ENCODE measurements around the gene ARID1B.

ARID1B gene

DNA sequence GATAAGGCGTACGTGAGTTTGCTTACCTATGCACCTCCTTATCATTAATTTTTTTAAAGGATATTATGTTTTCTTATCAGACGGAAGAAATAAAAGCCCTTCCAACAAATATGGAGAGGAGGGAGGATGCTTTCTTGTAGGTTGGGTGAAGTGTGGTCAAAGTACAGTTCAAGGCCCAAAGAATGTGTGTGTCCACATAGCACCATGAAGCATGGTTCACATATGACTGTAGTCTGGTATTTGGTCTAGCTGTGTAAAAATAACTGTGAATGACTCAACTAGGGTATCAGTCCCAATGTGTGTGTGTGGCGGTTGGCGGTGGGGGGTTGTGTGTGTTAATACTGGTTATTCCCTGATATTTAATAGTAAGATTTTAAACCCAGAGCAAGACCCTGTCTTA is 333.4 kb downstream of the ARID1B start:
- no peak overlapping the region for H3K4me2 ChIP-seq (ENCODE audit: low read length)
- H3K9me3 ChIP-seq (ENCODE audit: control insufficient read depth, low read length): no peaks in the 10 kb centered on the region
- H3K36me3 ChIP-seq (ENCODE audit: control insufficient read depth, insufficient read depth, low read length): no peaks in the 10 kb centered on the region
- H3K9ac ChIP-seq: no peak overlapping the region
- no peak overlapping the region for H2AFZ ChIP-seq
- H3K79me2 ChIP-seq: no peaks in the 10 kb centered on the region
- no peak overlapping the region for H3K27ac ChIP-seq
- H3K4me3 ChIP-seq (ENCODE audit: low read depth, low read length): no peak overlapping the region
- TF ChIP-seq, protein P1, sequence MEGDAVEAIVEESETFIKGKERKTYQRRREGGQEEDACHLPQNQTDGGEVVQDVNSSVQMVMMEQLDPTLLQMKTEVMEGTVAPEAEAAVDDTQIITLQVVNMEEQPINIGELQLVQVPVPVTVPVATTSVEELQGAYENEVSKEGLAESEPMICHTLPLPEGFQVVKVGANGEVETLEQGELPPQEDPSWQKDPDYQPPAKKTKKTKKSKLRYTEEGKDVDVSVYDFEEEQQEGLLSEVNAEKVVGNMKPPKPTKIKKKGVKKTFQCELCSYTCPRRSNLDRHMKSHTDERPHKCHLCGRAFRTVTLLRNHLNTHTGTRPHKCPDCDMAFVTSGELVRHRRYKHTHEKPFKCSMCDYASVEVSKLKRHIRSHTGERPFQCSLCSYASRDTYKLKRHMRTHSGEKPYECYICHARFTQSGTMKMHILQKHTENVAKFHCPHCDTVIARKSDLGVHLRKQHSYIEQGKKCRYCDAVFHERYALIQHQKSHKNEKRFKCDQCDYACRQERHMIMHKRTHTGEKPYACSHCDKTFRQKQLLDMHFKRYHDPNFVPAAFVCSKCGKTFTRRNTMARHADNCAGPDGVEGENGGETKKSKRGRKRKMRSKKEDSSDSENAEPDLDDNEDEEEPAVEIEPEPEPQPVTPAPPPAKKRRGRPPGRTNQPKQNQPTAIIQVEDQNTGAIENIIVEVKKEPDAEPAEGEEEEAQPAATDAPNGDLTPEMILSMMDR (IDR thresholded peaks at IDR 0.05): no peak
- no peaks in the 10 kb centered on the region for H3K27me3 ChIP-seq (ENCODE audit: control insufficient read depth, insufficient read depth, low read length)
- peaks cover 3% of the 10 kb centered on the region for H3K4me1 ChIP-seq

DNA sequence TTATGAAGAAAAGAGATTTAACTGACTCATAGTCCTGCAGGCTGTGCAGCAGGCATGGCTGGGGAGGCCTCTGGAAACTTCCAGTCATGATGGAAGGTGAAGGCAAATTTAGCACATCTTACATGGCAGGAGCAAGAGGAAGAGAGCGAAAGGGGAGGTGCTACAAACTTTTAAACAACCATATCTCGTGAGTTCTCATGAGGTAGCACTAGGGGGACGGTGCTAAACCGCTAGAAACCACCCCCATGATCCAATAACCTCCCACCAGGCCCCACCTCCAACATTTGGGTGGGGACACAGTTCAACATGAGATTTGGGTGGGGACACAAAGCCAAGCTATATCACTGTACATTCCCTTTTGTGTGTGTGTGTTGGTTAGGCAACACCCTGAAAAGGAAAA is 336.2 kb downstream of the ARID1B start:
- H3K36me3 ChIP-seq (ENCODE audit: control insufficient read depth, insufficient read depth, low read length): no peaks in the 10 kb centered on the region
- TF ChIP-seq, protein P1 (IDR thresholded peaks at IDR 0.05): no peak
- H2AFZ ChIP-seq: no peak overlapping the region
- peaks cover 3% of the 10 kb centered on the region for H3K4me1 ChIP-seq
- H3K4me3 ChIP-seq (ENCODE audit: low read depth, low read length): no peak overlapping the region
- no peaks in the 10 kb centered on the region for H3K79me2 ChIP-seq
- H3K4me2 ChIP-seq (ENCODE audit: low read length): no peak overlapping the region
- no peak overlapping the region for H3K27ac ChIP-seq
- no peaks in the 10 kb centered on the region for H3K27me3 ChIP-seq (ENCODE audit: control insufficient read depth, insufficient read depth, low read length)
- no peaks in the 10 kb centered on the region for H3K9me3 ChIP-seq (ENCODE audit: control insufficient read depth, low read length)
- H3K9ac ChIP-seq: no peak overlapping the region

DNA sequence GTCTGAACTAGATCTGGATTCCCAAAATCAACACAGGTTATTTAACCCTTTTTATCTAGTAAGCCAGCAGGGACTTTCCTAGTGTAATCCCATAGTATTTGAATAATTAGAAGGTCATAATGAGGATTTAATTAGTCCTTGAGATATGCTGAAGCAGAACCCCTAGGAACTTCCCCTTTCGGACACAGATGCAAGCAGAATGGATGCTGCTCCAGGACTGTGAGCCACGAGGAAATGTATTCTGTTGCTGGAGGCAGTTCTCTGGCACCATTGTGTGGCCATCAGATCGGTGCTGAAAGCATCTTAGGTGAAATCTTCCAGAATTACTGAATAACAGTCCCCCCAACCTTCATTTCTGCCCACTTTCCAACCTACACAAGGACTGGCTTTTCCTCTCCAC is 339.2 kb downstream of the ARID1B start:
- H2AFZ ChIP-seq: no peak overlapping the region
- H3K4me1 ChIP-seq: no peaks in the 10 kb centered on the region
- no peak overlapping the region for H3K4me3 ChIP-seq (ENCODE audit: low read depth, low read length)
- TF ChIP-seq, protein P1 (IDR thresholded peaks at IDR 0.05): no peak
- no peak overlapping the region for H3K9ac ChIP-seq
- no peaks in the 10 kb centered on the region for H3K9me3 ChIP-seq (ENCODE audit: control insufficient read depth, low read length)
- peaks cover 6% of the 10 kb centered on the region for H3K79me2 ChIP-seq
- H3K27ac ChIP-seq: no peak overlapping the region
- H3K27me3 ChIP-seq (ENCODE audit: control insufficient read depth, insufficient read depth, low read length): no peaks in the 10 kb centered on the region
- no peaks in the 10 kb centered on the region for H3K36me3 ChIP-seq (ENCODE audit: control insufficient read depth, insufficient read depth, low read length)
- no peak overlapping the region for H3K4me2 ChIP-seq (ENCODE audit: low read length)

DNA sequence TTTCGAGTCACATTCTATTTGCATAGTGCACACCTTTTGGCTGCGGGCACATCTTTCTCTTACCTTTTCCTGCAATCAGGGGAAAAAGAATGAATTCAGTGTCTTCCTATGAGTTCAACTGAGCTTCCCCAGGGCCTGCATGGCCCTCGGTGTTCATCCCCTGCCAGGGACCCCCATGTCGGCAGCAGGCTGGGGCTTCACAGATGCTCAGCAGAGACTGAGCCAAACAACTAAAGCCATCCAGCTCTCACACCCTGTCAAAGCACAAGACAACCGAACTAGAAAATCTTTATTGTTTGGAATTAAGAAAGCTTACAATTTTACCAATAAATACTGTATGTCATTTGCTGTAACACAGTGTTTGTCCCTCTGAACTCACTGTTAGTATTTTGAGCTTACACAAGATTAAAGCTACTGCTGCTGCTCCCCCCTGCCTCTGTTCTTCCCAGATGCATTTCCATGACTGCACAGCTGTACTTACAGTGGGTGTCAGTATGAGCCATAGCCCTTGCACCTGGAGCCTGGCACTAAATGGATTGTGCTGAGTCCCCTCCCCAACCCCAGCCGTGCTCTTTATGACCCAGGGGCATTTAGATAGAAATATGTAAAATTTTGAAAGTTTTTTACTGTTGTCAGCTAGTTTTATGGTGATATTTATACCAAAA is 340.4 kb downstream of the ARID1B start:
- Histone ChIP-seq H3K27ac (no peak overlapping the region), H3K36me3 (ENCODE audit: control insufficient read depth, insufficient read depth, low read length) (no peaks in the 10 kb centered on the region), H3K4me2 (ENCODE audit: low read length) (no peak overlapping the region), H2AFZ (no peak overlapping the region), H3K27me3 (ENCODE audit: control insufficient read depth, insufficient read depth, low read length) (no peaks in the 10 kb centered on the region), H3K79me2 (peaks cover 6% of the 10 kb centered on the region), H3K4me1 (no peaks in the 10 kb centered on the region), H3K4me3 (ENCODE audit: low read depth, low read length) (no peak overlapping the region), H3K9ac (no peak overlapping the region), H3K9me3 (ENCODE audit: control insufficient read depth, low read length) (no peaks in the 10 kb centered on the region)
- TF ChIP-seq, protein P1 (IDR thresholded peaks at IDR 0.05): no peak

DNA sequence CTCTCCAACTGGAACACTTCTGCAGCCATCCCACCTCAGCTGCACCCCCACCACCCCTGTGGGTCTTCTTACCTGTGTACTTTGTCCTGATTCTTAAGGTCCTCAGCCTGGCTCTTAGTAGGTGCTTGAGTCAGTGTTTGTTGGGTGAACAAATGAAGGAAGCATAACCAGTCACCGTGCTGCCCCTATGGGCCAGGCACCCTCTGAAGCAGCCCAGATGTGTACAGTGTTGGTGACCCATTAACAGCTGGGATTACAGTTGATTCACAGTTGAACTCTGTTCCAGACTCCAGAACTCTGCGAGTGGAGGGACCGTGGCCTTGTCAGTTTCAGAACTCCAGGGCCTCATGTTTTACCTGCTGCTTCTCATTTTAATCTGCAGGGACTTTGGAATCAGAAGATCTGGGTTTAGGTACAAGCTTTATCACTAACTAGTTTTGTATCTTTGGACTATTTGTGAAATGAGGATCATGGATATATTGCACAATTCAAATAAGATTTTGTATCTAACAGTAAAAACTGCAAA is 342.4 kb downstream of the ARID1B start:
- no peaks in the 10 kb centered on the region for H3K4me1 ChIP-seq
- no peak overlapping the region for H3K4me2 ChIP-seq (ENCODE audit: low read length)
- no peak overlapping the region for H2AFZ ChIP-seq
- no peak overlapping the region for H3K27ac ChIP-seq
- no peaks in the 10 kb centered on the region for H3K36me3 ChIP-seq (ENCODE audit: control insufficient read depth, insufficient read depth, low read length)
- H3K4me3 ChIP-seq (ENCODE audit: low read depth, low read length): no peak overlapping the region
- peaks cover 8% of the 10 kb centered on the region for H3K79me2 ChIP-seq
- no peaks in the 10 kb centered on the region for H3K9me3 ChIP-seq (ENCODE audit: control insufficient read depth, low read length)
- no peak overlapping the region for H3K9ac ChIP-seq
- TF ChIP-seq, protein P1 (IDR thresholded peaks at IDR 0.05): no peak
- H3K27me3 ChIP-seq (ENCODE audit: control insufficient read depth, insufficient read depth, low read length): no peaks in the 10 kb centered on the region
